HG03378 (cell line): ENCODE measurements around the gene METTL21C.

Experiments used
- ATAC-seq: cut with Tn5 transposase; IDR thresholded peaks from one replicate; pipeline ENCODE4 v1.9.1; 2021; ENCODE audit warnings: mild to moderate bottlenecking, moderate library complexity; ENCODE audit not compliant: unreplicated experiment

METTL21C gene

GRCh38 chr13:102694937-102695336 is at the start of gene METTL21C:
Gene METTL21C (minus strand): TSS chr13:102695044. CDS start chr13:102694498, 546 bp downstream.
- ATAC-seq: no peak

DNA sequence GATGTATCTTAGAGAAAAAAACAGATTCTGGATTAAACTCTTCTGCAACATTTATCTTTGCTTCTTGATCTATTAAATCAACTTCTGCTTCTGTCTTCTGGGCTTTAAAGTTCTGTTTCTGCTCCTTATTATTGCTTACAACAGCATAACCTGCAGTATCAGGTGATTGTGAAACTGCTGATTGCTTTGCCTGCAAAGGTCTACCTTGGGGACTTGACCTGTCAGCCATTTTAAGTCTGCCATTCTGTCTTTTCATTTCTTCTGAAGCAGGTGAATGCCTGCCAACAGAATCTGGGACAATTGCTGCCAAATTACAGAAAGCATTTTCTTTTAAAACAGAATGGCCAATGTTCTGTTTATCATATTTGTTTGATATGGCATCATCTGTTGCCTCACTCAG is 47.7 kb upstream of the METTL21C start:
- no peak for ATAC-seq

DNA sequence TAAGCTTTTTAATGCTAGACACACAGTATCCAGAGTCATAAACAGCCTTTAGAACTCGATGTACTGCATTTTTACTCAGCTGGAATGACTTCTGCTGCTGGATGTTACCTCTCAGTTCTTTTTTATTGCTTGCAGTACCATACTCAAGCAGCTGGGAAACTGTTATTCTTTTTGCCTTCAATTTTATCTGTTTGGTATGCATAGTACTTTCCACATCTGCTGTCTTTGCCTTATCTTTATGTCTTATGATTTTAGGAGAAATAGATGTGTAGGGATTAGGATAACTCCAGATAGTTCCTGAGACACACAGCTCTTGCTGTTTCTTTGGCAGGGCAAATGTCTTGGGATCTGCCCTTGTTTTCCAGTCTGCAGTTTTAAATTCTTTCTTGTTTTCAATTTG is 47.3 kb upstream of the METTL21C start:
- ATAC-seq: no peak

DNA sequence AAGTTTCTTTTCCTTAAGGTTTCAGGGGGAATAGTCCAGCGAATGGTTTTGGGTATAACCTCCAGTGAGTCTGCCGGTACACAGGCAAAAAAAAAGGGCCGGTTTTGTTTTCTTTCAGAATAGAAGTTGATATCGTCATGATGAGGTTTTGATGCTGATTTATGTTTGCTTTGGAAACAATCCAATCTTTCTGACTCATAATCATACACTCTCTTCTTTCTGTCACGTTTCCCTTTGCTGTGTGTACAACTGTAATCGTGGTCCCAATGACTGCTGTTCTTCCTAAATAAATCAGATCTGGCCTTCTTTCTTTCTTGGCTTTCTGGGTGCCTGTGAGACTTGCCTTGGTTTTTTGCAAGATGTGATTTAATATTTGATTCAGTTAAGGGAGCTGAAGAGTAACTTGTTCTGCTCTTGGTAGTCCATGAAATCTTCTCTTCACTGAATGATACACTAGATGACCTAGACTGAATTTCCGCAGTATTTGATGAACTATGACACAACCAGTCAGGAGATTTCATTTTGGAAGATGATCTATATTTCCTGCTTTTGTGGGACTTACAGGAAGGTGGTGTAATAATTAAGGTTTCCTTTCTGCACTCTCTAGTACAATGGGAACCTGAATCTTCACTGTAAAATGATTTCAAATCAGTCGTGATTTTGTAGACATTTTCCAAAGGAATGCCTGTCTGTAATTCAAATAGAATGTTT is 34.9 kb upstream of the METTL21C start:
- ATAC-seq: no peak

GRCh38 chr13:102726430-102726829 is 31.6 kb upstream of the METTL21C start:
- no peak for ATAC-seq

GRCh38 chr13:102724923-102725322 is 30.1 kb upstream of the METTL21C start:
- ATAC-seq: no peak

- no peak for ATAC-seq
Observed at GRCh38 chr13:102721800-102722231, 27.0 kb upstream of the METTL21C start.

- no peak for ATAC-seq
Observed at GRCh38 chr13:102718746-102719145, 23.9 kb upstream of the METTL21C start.

- no peak for ATAC-seq
Observed at GRCh38 chr13:102715447-102715846, 20.6 kb upstream of the METTL21C start.

DNA sequence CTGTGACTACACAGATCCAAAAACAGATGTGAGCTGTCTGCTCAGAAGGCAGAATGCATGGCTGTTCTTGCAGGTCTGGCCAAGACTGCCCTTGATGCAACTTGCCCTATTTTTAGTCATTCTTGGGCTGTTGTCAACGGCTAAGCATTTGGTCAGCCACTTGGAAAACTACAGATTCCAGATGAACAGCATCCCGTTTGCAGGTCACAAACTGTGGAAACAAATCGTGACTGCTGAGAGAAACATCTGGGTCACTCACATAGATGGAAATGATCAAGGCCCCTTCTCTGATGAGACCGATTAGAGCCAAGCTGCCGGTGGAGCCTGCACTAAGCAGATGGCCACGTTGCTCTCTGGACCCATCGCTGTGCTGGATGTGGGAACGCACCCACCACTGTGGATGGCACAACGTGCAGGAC is 15.4 kb upstream of the METTL21C start:
- ATAC-seq: no peak

GRCh38 chr13:102709536-102709935 is 14.7 kb upstream of the METTL21C start:
- no peak for ATAC-seq

- no peak for ATAC-seq
Observed at GRCh38 chr13:102708991-102709390, 14.1 kb upstream of the METTL21C start.

DNA sequence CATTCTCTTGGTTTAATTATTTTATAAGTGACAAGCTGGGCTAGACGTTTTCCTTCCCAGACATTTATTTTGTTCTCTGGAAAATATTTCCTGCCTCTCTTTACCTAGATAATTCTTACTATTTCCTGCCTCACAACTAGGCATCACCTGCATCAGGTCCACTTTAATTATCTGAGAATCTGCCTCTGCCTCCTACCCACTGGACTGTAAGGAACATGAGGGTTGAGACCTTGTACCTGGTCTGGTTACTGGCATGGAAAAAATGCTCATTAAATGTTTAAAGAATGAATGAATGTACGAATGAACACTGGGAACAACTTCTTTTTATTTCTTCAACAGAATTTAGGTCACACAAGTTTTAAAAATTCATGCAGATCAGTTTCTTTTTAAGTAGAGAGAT is 13.4 kb upstream of the METTL21C start:
- no peak for ATAC-seq

DNA sequence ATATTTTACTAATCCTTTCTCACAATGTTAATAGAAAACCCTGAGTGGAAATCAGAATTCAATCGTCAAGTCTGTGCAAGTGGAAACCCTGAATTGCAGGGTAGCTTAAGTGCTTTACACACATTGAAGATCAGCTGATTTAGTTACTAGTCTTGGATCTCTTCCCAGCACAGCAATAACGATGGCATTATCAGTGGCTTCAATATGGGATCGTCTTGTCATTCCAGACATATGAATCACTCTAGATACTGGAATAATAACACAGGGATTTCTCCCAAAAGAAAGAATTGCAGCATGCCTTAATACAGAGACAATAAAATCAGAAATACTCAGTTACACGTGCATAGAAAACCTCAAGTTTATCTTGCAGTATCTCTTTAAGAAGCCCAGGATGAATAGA is 12.6 kb upstream of the METTL21C start:
- no peak for ATAC-seq

DNA sequence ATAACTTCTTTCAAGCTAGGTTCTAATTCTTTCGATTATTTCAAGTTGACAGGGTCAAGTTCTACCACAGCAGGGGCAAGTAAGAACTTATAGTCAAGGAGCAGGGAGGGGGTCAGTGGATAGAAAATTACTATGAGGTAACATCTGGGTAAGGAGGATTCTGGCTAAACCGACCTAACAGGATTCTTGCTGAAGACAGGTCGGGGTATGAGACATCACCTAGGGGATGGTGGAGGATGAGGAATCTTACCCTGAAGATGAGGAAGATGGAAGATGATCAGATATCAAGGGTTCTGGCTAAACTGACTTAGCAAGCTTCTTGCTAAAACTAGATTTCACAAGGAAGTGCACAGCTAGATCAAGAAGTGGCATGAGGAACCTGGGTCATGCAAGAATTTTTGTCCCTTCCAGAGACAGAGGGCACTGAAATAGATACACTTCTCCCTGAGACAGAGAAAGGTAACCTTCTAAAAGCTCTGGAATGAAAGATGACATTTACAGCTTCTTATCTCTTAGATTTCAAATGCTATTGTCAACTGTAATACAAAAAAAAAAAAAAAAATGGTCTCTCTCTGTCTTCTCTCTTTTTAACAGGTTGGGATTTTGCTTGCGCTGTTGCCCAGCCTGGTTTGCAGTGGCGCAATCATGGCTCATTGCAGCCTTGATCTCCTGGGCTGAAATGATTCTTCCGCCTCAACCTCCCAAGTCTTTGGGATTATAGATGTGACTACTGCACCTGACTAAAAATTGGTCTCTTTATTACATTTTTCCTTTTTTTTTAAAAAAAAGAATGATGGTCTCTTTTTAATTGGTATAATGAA is 9.6 kb upstream of the METTL21C start:
- ATAC-seq: no peak

DNA sequence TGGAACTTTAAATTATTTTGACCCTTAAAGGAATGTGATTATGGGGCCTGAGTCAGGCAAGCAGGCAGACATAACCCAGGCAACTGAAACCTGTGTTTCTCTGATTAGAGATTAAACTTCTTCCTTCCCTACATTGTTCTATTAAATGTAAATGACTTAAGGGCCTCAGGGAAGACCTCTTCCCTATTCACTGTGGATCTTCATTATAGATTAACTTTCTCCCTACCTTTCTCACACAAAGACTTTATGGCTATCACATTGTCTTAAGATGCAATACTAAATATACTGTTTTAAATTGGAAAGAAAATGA is 8.8 kb upstream of the METTL21C start:
- no peak for ATAC-seq

DNA sequence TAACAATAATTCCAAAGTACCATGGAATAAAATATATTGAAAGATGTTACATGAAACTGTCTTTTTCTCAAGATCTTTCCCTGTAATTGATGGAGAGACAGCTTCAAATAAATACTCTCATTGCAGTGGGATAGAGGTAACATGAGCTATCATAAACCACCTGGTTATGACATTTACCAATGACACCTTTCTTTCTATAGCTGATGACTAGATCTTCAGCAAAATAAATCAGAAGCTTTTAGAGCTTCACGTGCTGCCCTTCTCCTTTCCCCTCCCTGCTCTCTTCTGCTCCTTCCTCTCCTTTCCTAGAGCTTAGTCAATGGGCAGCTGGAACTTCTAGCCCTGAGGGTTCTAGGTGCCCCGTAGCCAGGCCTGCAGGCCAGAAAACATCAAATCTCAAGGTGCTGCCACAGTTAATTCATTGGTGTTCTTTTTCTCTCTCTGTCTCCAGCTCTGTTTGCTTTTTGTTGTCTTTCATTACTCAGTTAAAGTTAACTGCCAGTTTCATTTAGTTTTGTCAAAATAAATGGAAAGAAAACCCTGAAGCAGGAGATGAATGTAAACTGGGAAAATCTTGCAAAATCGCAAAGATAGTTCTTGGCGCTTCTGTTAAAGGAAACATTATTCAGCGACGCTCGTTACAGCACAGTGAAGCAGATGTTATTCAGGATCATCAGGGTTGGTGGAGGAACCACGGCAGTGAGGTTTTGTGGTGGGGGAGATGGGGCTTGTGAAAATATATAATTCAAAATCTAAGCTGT is 8.3 kb upstream of the METTL21C start:
- ATAC-seq: no peak

DNA sequence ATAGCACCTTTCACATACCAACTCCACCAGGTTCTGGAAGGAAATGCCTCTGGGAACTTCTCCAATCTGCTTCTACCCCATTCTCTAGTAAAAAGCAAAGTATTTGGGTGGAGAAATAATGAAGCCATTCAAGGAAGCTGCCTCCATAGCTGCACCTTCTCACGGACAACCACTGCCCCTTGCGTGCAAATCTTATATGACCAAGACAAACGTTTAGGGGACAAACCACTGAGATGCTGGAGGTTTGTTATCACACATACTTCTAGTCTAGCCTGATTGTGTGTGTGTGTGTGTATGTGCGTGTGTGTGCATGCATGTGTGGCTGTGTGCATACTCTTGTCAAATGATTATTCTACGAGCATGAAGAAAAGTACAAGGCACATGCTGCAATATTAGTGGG is 6.5 kb upstream of the METTL21C start:
- no peak for ATAC-seq

DNA sequence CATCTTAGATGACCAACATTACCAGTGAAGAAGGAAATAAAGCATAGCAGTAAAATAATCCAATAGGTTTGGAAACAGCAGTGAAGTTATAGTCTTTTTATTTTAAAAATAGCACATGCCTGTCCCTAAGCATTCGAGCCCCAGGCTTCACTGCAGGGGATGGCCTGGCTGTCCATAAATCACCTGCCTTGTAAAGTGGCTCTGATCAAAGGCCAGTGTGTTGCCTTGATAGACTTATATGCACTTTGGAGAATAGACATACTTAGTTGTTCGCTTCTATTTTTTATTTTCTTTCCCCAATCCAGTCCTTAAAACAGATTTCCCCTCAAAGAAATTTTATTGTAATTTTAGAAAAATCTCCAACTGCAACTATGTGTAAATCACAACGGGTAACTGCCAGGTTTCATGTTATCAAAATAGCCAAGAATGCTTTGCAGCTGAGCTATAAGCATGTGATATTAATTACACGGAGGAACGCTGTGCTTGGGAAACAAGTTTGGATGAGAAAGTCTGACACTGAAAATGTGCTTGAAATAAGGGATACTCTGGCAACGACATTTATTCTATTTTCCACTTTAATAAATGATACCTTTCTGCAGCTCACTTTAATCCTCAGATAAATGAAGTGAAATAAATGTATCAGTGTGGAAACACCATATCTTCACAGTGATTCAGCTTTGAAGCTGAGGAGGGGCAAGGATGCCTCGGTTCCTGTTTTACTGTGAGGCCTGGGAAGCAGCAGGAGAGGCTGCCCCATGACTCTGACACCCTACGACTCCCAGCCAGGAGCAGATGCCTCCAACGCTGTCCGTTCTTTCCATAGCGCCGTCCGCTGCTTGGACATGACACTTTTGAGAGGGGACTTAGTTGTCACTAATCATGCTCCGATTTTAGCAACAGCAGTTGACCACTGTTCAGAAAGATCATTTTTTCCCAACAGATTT is 5.5 kb upstream of the METTL21C start:
- ATAC-seq: no peak

GRCh38 chr13:102699504-102699903 is 4.7 kb upstream of the METTL21C start:
- ATAC-seq: no peak

DNA sequence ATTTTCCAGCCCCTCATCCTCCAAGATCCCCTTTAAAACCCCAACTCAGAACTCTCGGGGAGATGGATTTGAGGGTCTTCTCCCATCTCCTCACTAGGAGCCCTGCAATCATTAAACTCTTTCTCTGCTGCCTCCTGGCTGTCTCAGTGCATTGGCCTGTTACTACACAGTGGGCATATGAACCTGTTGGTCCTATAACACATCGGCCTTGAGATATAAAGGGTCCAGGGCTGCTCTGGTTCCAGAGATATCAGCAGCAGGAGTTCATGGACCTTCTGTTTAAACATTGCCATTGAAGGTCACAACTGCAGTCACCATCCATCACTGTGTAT is 3.8 kb upstream of the METTL21C start:
- ATAC-seq: no peak
